NCI-H82 (cell line): ENCODE measurements around the gene IL11.
A peak's percentile ranks its signal among the peaks of the same experiment; 100 is the strongest.
"Not testable (repeated sequence)": the region's sequence is repeated elsewhere in the genome, so short reads cannot be mapped to it uniquely, and the experiment has no call there.

Source experiments
- DNase-seq: peaks from one replicate; lab custom pipeline; 2025; lab: John Stamatoyannopoulos, UW

The IL11 gene

GRCh38 chr19:55370305-55370988 lies at the start of gene IL11:
IL11 (minus strand) TSS chr19:55370463; CDS start chr19:55370310, 153 bp downstream.
- no peak for DNase-seq

- DNase-seq, result no peak
These were observed 49.5 kb upstream of the IL11 start for GRCh38 chr19:55419624-55420236.

GRCh38 chr19:55419103-55419502 lies 48.8 kb upstream of the IL11 start:
- DNase-seq, result no peak

DNA sequence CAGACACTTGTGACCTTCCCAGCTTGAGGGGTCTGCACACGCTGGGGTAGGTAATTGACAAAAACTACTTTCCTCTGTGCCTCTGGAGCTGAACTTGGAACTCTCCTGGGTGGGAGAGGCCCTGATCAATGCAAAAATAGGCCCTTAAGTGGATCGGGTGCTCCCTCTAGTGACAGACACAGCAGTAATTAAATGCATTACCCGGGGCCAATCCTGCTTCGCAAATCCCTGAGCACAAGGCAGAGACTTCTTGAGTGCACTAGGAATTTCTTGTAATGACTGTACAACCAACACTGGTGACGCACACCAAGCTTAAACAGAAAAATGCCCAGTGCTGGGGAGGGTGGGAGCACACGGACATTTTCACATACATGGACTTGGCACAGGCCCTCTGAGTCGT lies 47.9 kb upstream of the IL11 start:
- DNase-seq, result peak; percentile 90

DNA sequence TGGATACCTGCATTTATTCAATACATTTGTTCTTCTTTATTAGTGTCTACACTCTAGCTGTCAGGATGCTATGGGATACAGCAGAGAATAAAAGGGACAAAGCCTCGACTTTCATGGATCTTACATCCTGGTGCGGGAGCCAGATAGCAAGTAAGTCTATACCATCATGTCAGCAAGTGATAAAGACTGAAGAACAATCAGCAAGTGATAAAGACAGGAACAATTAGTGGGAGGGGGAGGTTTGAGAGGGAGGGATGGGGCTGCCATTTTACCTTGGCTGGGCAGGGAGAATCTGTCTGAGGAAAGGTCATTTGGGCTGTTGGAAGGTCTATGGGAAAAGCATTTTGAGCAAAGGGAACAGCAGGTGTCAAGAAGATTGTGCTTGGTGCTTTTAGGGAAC lies 39.9 kb upstream of the IL11 start:
- no peak for DNase-seq

DNA sequence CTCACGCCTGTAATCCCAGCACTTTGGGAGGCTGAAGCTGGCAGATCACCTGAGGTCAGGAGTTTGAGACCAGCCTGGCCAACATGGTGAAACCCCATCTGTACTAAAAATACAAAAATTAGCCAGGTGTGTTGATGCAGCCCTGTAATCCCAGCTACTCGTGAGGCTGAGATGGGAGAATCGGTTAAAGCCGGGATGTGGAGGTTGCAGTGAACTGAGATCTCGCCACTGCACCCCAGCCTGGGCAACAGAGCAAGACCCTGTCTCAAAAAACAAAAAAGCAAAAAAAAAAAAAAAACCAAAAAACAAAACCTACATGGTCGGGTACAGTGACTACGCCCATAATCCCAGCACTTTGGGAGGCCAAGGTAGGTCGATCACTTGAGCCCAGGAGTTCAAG lies 38.9 kb upstream of the IL11 start:
- not testable (repeated sequence) for DNase-seq

- no peak for DNase-seq
These were observed 38.2 kb upstream of the IL11 start for GRCh38 chr19:55408533-55408872.

- DNase-seq, result peak; percentile 100
These were observed 37.7 kb upstream of the IL11 start for GRCh38 chr19:55407800-55408532.

GRCh38 chr19:55407550-55407799 lies 37.2 kb upstream of the IL11 start, which contains the start of gene UBE2S:
UBE2S (minus strand) TSS chr19:55407788; CDS start chr19:55407589, 199 bp downstream.
- DNase-seq, result not testable (repeated sequence)

DNA sequence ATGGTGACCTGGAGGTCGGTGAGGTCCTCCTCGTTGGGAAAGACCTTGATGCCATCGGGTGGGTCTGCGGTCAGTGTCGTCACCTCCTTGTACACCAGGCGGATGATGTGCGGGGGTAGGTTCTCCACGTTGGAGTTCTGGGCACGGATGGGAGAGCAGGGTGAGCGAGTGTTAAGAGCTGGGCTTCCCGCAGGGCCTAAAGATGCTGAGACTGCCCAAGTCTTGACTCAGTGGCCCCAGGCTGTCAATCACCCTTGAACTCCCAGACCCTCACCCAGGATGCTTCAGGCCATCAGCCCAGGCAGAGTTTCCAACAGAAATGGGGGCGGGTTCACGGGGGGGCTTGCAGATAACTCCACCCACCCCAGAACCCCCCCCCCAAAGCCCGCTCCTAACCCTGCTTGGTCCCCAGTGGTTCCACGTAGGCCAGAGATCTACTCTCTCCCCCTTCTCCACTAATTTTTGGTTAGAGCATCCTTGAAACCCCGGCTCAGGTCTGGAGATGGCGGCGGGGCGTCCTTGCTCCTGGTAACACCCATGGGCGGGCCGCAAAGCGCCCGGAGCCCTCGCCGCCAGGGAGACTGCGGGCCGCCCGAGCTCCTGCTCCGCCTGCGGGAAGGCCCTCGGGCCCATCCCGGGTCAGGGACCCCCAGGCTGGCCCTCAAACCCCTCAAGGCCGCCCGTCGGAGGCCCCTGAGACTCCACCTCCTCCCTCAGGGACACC lies 36.7 kb upstream of the IL11 start:
- peak; percentile 41 for DNase-seq

- DNase-seq, result no peak
These were observed 36.0 kb upstream of the IL11 start for GRCh38 chr19:55406091-55406825.

- no peak for DNase-seq
These were observed 35.4 kb upstream of the IL11 start for GRCh38 chr19:55405638-55406037.

DNA sequence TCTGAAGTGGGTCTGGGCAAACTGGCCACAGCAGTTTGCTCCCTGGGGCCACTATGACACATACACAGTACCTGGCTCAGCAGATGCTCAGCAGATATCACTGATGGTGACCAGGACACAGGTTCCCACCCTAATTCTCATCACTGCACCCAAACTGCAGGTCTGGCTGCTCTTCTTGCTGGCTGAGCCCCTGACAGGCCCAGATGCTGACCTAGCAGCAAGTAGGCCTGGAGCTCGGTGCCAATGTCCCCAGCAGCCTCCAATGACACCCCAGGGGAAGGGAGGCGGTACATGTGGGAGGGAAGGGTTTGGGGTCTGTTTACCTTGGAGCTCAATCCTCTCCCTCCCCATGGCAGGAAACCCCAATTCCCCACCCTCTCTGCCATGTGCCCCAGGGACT lies 32.2 kb upstream of the IL11 start:
- DNase-seq, result no peak

GRCh38 chr19:55401390-55401789 lies 31.1 kb upstream of the IL11 start:
- DNase-seq, result not testable (repeated sequence)

GRCh38 chr19:55400281-55401087 lies 30.2 kb upstream of the IL11 start:
- peak; percentile 89 for DNase-seq

GRCh38 chr19:55398200-55398925 lies 28.1 kb upstream of the IL11 start:
- no peak for DNase-seq

- peak; percentile 52 for DNase-seq
These were observed 22.8 kb upstream of the IL11 start for GRCh38 chr19:55392820-55393761.

GRCh38 chr19:55391702-55392615 lies 21.7 kb upstream of the IL11 start:
- no peak for DNase-seq
